Mesenchymal stem cell (in vitro differentiated cells and primary cell): Measurements from ENCODE around the gene COL27A1.

Source experiments
- DNase-seq: peaks from one replicate; pipeline ENCODE4 v3.0.0-alpha.2; 2013
- H2AFZ ChIP-seq: one replicate; pipeline ENCODE4 v1.6.1; 2013; ENCODE audit warnings: low read depth, mild to moderate bottlenecking, control low read depth, inconsistent platforms, low read length, moderate library complexity
- H2AK5ac ChIP-seq: 2 replicates; pipeline ENCODE4 v1.6.1; 2013; ENCODE audit warnings: low read length, moderate library complexity, mild to moderate bottlenecking, inconsistent platforms; ENCODE audit not compliant: severe bottlenecking
- H2BK120ac ChIP-seq: one replicate; pipeline ENCODE4 v1.6.1; 2013; ENCODE audit warnings: low read depth, mild to moderate bottlenecking, inconsistent platforms, low read length, moderate library complexity
- H2BK12ac ChIP-seq, 2 experiments: one replicate each; pipeline ENCODE4 v1.6.1; 2013; ENCODE audit warnings: inconsistent platforms in 2 of 2, low read length in 2 of 2, mild to moderate bottlenecking in 2 of 2, moderate library complexity in 2 of 2, control low read depth in 1 of 2
- H2BK15ac ChIP-seq: one replicate; pipeline ENCODE4 v1.6.1; 2013; ENCODE audit warnings: mild to moderate bottlenecking, low read depth, inconsistent platforms; ENCODE audit not compliant: poor library complexity, severe bottlenecking
- H2BK5ac ChIP-seq: 2 replicates; pipeline ENCODE4 v1.6.1; 2013; ENCODE audit warnings: low read depth, mild to moderate bottlenecking, low read length, control low read depth, inconsistent platforms; ENCODE audit not compliant: poor library complexity, severe bottlenecking
- H3K14ac ChIP-seq, 2 experiments: one replicate each; pipeline ENCODE4 v1.6.1; 2013; ENCODE audit warnings: inconsistent platforms in 2 of 2, low read length in 2 of 2, control low read depth in 1 of 2, mild to moderate bottlenecking in 1 of 2, moderate library complexity in 1 of 2
- H3K18ac ChIP-seq, 2 experiments: one replicate each; pipeline ENCODE4 v1.6.1; 2013; ENCODE audit warnings: inconsistent platforms in 2 of 2, low read length in 2 of 2, control low read depth in 1 of 2, low read depth in 1 of 2, mild to moderate bottlenecking in 1 of 2
- H3K23ac ChIP-seq, 2 experiments: one replicate each; pipeline ENCODE4 v1.6.1; 2013; ENCODE audit warnings: inconsistent platforms in 2 of 2, low read length in 2 of 2, mild to moderate bottlenecking in 2 of 2, moderate library complexity in 2 of 2, control low read depth in 1 of 2
- H3K27ac ChIP-seq: 2 replicates; pipeline ENCODE4 v1.5.1; 2013; ENCODE audit warnings: mild to moderate bottlenecking, moderate library complexity, low read length, control low read depth, inconsistent platforms; ENCODE audit not compliant: poor library complexity, severe bottlenecking
- H3K27me3 ChIP-seq, 2 experiments: 2 replicates each; pipeline versions ENCODE4 v1.6.1 to v1.7.0; 2013; ENCODE audit warnings: low read length in 2 of 2, mild to moderate bottlenecking in 2 of 2, moderate library complexity in 2 of 2, control low read depth in 1 of 2, inconsistent platforms in 1 of 2; ENCODE audit not compliant: control insufficient read depth in 1 of 2, insufficient read depth in 1 of 2
- H3K36me3 ChIP-seq, 2 experiments: 2 replicates each; pipeline versions ENCODE4 v1.6.1 to v1.7.0; 2013; ENCODE audit warnings: low read length in 2 of 2, control low read depth in 1 of 2, inconsistent platforms in 1 of 2, low read depth in 1 of 2, mild to moderate bottlenecking in 1 of 2; ENCODE audit not compliant: insufficient read depth in 2 of 2, control insufficient read depth in 1 of 2
- H3K4ac ChIP-seq, 2 experiments: one replicate each; pipeline ENCODE4 v1.6.1; 2013; ENCODE audit warnings: inconsistent platforms in 2 of 2, low read length in 2 of 2, mild to moderate bottlenecking in 2 of 2, moderate library complexity in 2 of 2, control low read depth in 1 of 2, low read depth in 1 of 2
- H3K4me1 ChIP-seq: 2 replicates; pipeline ENCODE4 v1.6.1; 2013; ENCODE audit warnings: low read depth, low read length, control low read depth; ENCODE audit not compliant: control insufficient read depth, insufficient read depth
- H3K4me2 ChIP-seq: 2 replicates; pipeline ENCODE4 v1.6.1; 2013; ENCODE audit warnings: low read length, mild to moderate bottlenecking, inconsistent platforms; ENCODE audit not compliant: poor library complexity, severe bottlenecking
- H3K4me3 ChIP-seq, 2 experiments: 2 replicates each; pipeline versions ENCODE4 v1.5.1 to v1.7.0; 2013; ENCODE audit warnings: low read length in 2 of 2, mild to moderate bottlenecking in 2 of 2, control low read depth in 1 of 2, low read depth in 1 of 2; ENCODE audit not compliant: insufficient read depth in 1 of 2
- H3K79me1 ChIP-seq: replicated peaks from 2 replicates; pipeline ENCODE4 v1.6.1; 2013; ENCODE audit warnings: mild to moderate bottlenecking, control low read depth, low read length, inconsistent platforms; ENCODE audit not compliant: poor library complexity, severe bottlenecking
- H3K9ac ChIP-seq: 2 replicates; pipeline ENCODE4 v1.7.0; 2013; ENCODE audit warnings: mild to moderate bottlenecking, low read length, moderate library complexity
- H3K9me3 ChIP-seq: 2 replicates; pipeline ENCODE4 v1.7.0; 2013; ENCODE audit warnings: mild to moderate bottlenecking, low read length; ENCODE audit not compliant: control insufficient read depth
- H4K8ac ChIP-seq: one replicate; pipeline ENCODE4 v1.6.1; 2013; ENCODE audit warnings: inconsistent platforms, mild to moderate bottlenecking, low read length, moderate library complexity
- H4K91ac ChIP-seq: one replicate; pipeline ENCODE4 v1.6.1; 2013; ENCODE audit warnings: mild to moderate bottlenecking, low read length, inconsistent platforms
- WGBS: methylation state at CpG from one replicate; pipeline ENCODE4 v1.1.7; 2013; ENCODE audit warnings: mixed read lengths; 5-methylcytosine and 5-hydroxymethylcytosine counted together

COL27A1 gene

DNA sequence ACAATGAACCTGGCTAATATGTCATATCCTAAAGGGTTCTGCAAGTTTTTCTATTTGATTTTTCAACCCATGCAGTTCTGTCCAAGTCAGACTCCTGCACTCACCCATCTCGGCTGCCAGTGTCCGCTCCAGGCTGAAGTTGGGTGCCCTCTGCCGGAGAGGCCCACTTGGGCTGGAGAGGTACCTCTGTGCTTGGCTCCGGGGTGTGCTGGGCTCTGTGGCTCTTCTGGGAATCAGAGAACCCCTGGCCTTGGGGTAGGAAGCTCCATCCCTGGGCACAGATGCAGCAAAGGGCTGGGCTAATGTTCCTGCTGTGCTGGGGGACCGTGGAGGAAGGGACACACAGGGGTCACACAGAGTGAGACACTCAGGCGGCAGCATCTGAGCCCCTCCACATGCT is 200.5 kb downstream of the COL27A1 start:
- H3K4ac ChIP-seq, result no peak overlapping the region
- H2AK5ac ChIP-seq, result no peak overlapping the region
- H4K91ac ChIP-seq, result no peak overlapping the region
- no peak overlapping the region for H2AFZ ChIP-seq
- H2BK120ac ChIP-seq, result no peak overlapping the region
- H3K18ac ChIP-seq, result no peak overlapping the region
- H3K79me1 ChIP-seq, result no peaks in the 10 kb centered on the region
- no peak overlapping the region for H3K9ac ChIP-seq
- DNase-seq, result no peak
- H4K8ac ChIP-seq, result no peak overlapping the region
- H2BK5ac ChIP-seq, result no peak overlapping the region
- no peak overlapping the region for H3K14ac ChIP-seq
- no peaks in the 10 kb centered on the region for H3K9me3 ChIP-seq
- WGBS, result 96% methylated on average over 6 of the region's 6 CpGs
- no peak overlapping the region for H2BK12ac ChIP-seq
- peaks cover 55 to 74% of the 10 kb centered on the region in 2 experiments for H3K36me3 ChIP-seq
- H3K27ac ChIP-seq, result no peak overlapping the region
- H2BK15ac ChIP-seq, result no peak overlapping the region
- H3K4me2 ChIP-seq, result no peak overlapping the region
- no peak overlapping the region for H3K4me3 ChIP-seq
- peaks cover 2% of the 10 kb centered on the region for H3K4me1 ChIP-seq
- no peak overlapping the region for H3K23ac ChIP-seq
- H3K27me3 ChIP-seq, result no peaks in the 10 kb centered on the region

DNA sequence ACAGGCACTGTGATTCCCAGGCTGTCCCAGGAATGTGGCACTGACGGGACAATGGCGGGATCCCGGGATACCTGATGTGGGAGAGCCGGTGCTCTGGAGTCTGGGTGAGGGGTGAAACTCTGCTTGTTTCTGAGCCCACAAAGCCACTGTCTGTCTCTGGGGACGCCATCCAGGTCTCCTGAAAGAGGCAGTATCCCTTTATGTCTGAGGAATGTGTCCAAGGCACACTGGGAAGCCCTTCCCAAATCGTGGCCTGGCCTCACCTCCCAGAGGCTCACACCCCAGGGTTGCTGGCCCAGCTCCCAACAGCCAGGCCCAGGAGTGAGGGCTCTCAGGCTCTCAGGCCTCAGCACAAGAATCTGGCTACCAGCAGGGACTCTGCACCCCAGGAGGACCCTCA is 201.5 kb downstream of the COL27A1 start:
- Histone ChIP-seq H2AK5ac (no peak overlapping the region), H4K91ac (no peak overlapping the region), H3K36me3 (peaks cover 58 to 77% of the 10 kb centered on the region in 2 experiments), H3K14ac (no peak overlapping the region), H3K23ac (no peak overlapping the region), H3K4me2 (no peak overlapping the region), H2BK5ac (no peak overlapping the region), H2BK12ac (no peak overlapping the region), H2AFZ (no peak overlapping the region), H3K18ac (no peak overlapping the region), H3K4me3 (no peak overlapping the region), H2BK15ac (no peak overlapping the region), H3K4me1 (peaks cover 2% of the 10 kb centered on the region), H3K79me1 (peaks cover 2% of the 10 kb centered on the region), H3K27me3 (no peaks in the 10 kb centered on the region), H4K8ac (no peak overlapping the region), H3K4ac (no peak overlapping the region), H2BK120ac (no peak overlapping the region), H3K9me3 (no peaks in the 10 kb centered on the region), H3K9ac (no peak overlapping the region), H3K27ac (no peak overlapping the region)
- DNase-seq, result no peak
- 96% methylated on average over 6 of the region's 6 CpGs for WGBS

DNA sequence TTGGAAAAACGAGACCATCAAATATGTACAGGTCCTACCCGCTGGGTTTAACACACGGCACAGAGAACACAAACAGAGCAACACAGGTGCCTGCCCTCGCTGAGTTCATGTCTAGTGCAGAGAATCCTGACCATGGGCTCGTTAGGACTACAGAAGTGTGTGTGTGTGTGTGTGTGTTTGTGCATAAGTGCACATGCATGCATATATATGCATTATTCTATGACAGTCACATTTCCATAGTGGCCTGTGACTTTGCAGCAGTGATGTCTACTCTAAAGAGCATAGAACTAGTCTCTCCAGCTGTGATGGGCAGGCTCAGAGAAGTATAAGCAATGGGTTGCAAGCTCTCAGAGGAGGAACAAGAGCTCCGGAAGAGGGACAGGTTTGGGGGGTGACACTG is 202.0 kb downstream of the COL27A1 start:
- no peak overlapping the region for H2BK12ac ChIP-seq
- no peak overlapping the region for H3K4ac ChIP-seq
- no peak overlapping the region for H4K8ac ChIP-seq
- H3K14ac ChIP-seq, result no peak overlapping the region
- H2AK5ac ChIP-seq, result no peak overlapping the region
- H3K4me3 ChIP-seq, result no peak overlapping the region
- H3K4me1 ChIP-seq, result peaks cover 2% of the 10 kb centered on the region
- DNase-seq, result no peak
- no peak overlapping the region for H2BK5ac ChIP-seq
- H2BK120ac ChIP-seq, result no peak overlapping the region
- H3K27me3 ChIP-seq, result no peaks in the 10 kb centered on the region
- H2BK15ac ChIP-seq, result no peak overlapping the region
- H3K4me2 ChIP-seq, result no peak overlapping the region
- peaks cover 4% of the 10 kb centered on the region for H3K79me1 ChIP-seq
- H2AFZ ChIP-seq, result no peak overlapping the region
- no peak overlapping the region for H3K18ac ChIP-seq
- H3K36me3 ChIP-seq, result peaks cover 62 to 79% of the 10 kb centered on the region in 2 experiments
- no peaks in the 10 kb centered on the region for H3K9me3 ChIP-seq
- H3K27ac ChIP-seq, result no peak overlapping the region
- H3K23ac ChIP-seq, result no peak overlapping the region
- no peak overlapping the region for H4K91ac ChIP-seq
- no peak overlapping the region for H3K9ac ChIP-seq
- 97% methylated on average over 5 of the region's 6 CpGs for WGBS

DNA sequence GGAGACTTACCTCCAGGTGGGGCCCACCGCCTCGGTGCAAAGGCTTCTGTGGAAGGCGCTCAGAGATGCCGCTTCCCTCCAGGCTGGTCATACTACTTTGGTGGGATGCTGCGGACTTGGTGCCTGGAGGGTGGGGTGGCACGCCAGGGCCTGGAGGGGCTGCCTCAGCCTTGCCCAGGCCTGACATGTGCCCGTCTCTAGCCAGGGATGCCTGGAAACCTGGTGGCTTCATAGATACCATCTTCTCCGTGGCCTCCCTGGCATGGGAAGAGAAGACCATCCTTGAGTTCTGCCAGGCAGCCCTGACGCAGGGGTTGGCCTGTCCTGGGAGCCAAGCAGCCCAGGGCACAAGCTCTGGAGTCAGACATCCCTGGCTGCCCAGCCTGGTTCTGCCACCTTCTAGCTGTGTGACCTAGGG is 202.6 kb downstream of the COL27A1 start:
- no peak overlapping the region for H4K91ac ChIP-seq
- 98% methylated on average over 9 of the region's 9 CpGs for WGBS

More for the DNA sequence above, 202.6 kb downstream of the COL27A1 start:
- Histone ChIP-seq H3K27ac (no peak overlapping the region), H3K4me2 (no peak overlapping the region), H2AK5ac (no peak overlapping the region), H3K9ac (no peak overlapping the region), H3K9me3 (no peaks in the 10 kb centered on the region), H2BK5ac (no peak overlapping the region), H3K27me3 (no peaks in the 10 kb centered on the region), H3K4me1 (peaks cover 2% of the 10 kb centered on the region), H2BK15ac (no peak overlapping the region), H4K8ac (no peak overlapping the region), H3K79me1 (peaks cover 6% of the 10 kb centered on the region), H3K18ac (no peak overlapping the region), H2BK12ac (no peak overlapping the region), H3K14ac (no peak overlapping the region), H2AFZ (no peak overlapping the region), H3K23ac (no peak overlapping the region), H3K36me3 (peaks cover 64 to 81% of the 10 kb centered on the region in 2 experiments), H3K4me3 (no peak overlapping the region), H3K4ac (no peak overlapping the region), H2BK120ac (no peak overlapping the region)
- DNase-seq, result no peak
